Measurements from ENCODE around the gene TSGA10.

TSGA10 gene

GRCh38 chr2:99127981-99128380 is 26.8 kb downstream of the TSGA10 start:
- no peak overlapping the region for H2AFZ ChIP-seq
- H3K9ac ChIP-seq: no peak overlapping the region
- H3K27ac ChIP-seq: no peak overlapping the region
- TF ChIP-seq CTCF (IDR thresholded peaks at IDR 0.05): no peak
- no peaks in the 10 kb centered on the region for H3K36me3 ChIP-seq (ENCODE audit: control insufficient read depth, insufficient read depth, low read length)
- H3K27me3 ChIP-seq (ENCODE audit: control insufficient read depth, insufficient read depth, low read length): no peaks in the 10 kb centered on the region
- no peak overlapping the region for H3K4me3 ChIP-seq (ENCODE audit: low read depth, low read length)
- H3K4me2 ChIP-seq (ENCODE audit: low read length): no peak overlapping the region
- H3K9me3 ChIP-seq (ENCODE audit: control insufficient read depth, low read length): no peaks in the 10 kb centered on the region
- no peaks in the 10 kb centered on the region for H3K4me1 ChIP-seq
- H3K79me2 ChIP-seq: no peaks in the 10 kb centered on the region

GRCh38 chr2:99112617-99113016 is 42.1 kb downstream of the TSGA10 start:
- no peaks in the 10 kb centered on the region for H3K4me1 ChIP-seq
- no peak overlapping the region for H3K4me3 ChIP-seq (ENCODE audit: low read depth, low read length)
- H3K4me2 ChIP-seq (ENCODE audit: low read length): no peak overlapping the region
- no peak overlapping the region for H3K9ac ChIP-seq
- no peak for TF ChIP-seq CTCF (IDR thresholded peaks at IDR 0.05)
- no peaks in the 10 kb centered on the region for H3K9me3 ChIP-seq (ENCODE audit: control insufficient read depth, low read length)
- no peaks in the 10 kb centered on the region for H3K36me3 ChIP-seq (ENCODE audit: control insufficient read depth, insufficient read depth, low read length)
- no peak overlapping the region for H2AFZ ChIP-seq
- no peaks in the 10 kb centered on the region for H3K79me2 ChIP-seq
- no peak overlapping the region for H3K27ac ChIP-seq
- no peaks in the 10 kb centered on the region for H3K27me3 ChIP-seq (ENCODE audit: control insufficient read depth, insufficient read depth, low read length)

GRCh38 chr2:99111945-99112344 is 42.8 kb downstream of the TSGA10 start:
- Histone ChIP-seq H3K27me3 (ENCODE audit: control insufficient read depth, insufficient read depth, low read length) (no peaks in the 10 kb centered on the region), H2AFZ (no peak overlapping the region), H3K9me3 (ENCODE audit: control insufficient read depth, low read length) (no peaks in the 10 kb centered on the region), H3K4me1 (no peaks in the 10 kb centered on the region), H3K36me3 (ENCODE audit: control insufficient read depth, insufficient read depth, low read length) (no peaks in the 10 kb centered on the region), H3K4me2 (ENCODE audit: low read length) (no peak overlapping the region), H3K4me3 (ENCODE audit: low read depth, low read length) (no peak overlapping the region), H3K27ac (no peak overlapping the region), H3K9ac (no peak overlapping the region), H3K79me2 (no peaks in the 10 kb centered on the region)
- no peak for TF ChIP-seq CTCF (IDR thresholded peaks at IDR 0.05)

- Histone ChIP-seq H3K9me3 (ENCODE audit: control insufficient read depth, low read length) (no peaks in the 10 kb centered on the region), H3K79me2 (no peaks in the 10 kb centered on the region), H3K27ac (no peak overlapping the region), H2AFZ (no peak overlapping the region), H3K9ac (no peak overlapping the region), H3K4me1 (no peaks in the 10 kb centered on the region), H3K27me3 (ENCODE audit: control insufficient read depth, insufficient read depth, low read length) (no peaks in the 10 kb centered on the region), H3K4me3 (ENCODE audit: low read depth, low read length) (no peak overlapping the region), H3K36me3 (ENCODE audit: control insufficient read depth, insufficient read depth, low read length) (no peaks in the 10 kb centered on the region), H3K4me2 (ENCODE audit: low read length) (no peak overlapping the region)
- no peak for TF ChIP-seq CTCF (IDR thresholded peaks at IDR 0.05)
These were observed 43.5 kb downstream of the TSGA10 start for GRCh38 chr2:99111236-99111635.

- Histone ChIP-seq H3K4me1 (no peaks in the 10 kb centered on the region), H3K4me3 (ENCODE audit: low read depth, low read length) (no peak overlapping the region), H3K9me3 (ENCODE audit: control insufficient read depth, low read length) (no peaks in the 10 kb centered on the region), H3K79me2 (no peaks in the 10 kb centered on the region), H3K4me2 (ENCODE audit: low read length) (no peak overlapping the region), H3K9ac (no peak overlapping the region), H3K27ac (no peak overlapping the region), H3K27me3 (ENCODE audit: control insufficient read depth, insufficient read depth, low read length) (no peaks in the 10 kb centered on the region), H2AFZ (no peak overlapping the region), H3K36me3 (ENCODE audit: control insufficient read depth, insufficient read depth, low read length) (no peaks in the 10 kb centered on the region)
- TF ChIP-seq CTCF (IDR thresholded peaks at IDR 0.05): no peak
These were observed 47.8 kb downstream of the TSGA10 start for GRCh38 chr2:99106913-99107312.
